Keratinocyte (primary cell): ENCODE data around the gene ANKS1B. TPM values are rescaled to one million over a fixed set of nuclear protein-coding genes. Genes with fewer than 3 reads are reported as not detected.

Source experiments
- DNase-seq: peaks from one replicate; pipeline ENCODE4 v3.0.0-alpha.2; 2011; ENCODE audit warnings: low read depth, missing footprints, low spot score
- FAIRE-seq: peaks from 2 replicates; lab custom pipeline; 2011; peaks lifted over from hg19 to GRCh38; lab: Jason Lieb, UNC
- H2AFZ ChIP-seq: 2 replicates; pipeline ENCODE4 v1.6.0; 2012; ENCODE audit warnings: low read length, control low read depth, inconsistent platforms; ENCODE audit not compliant: control insufficient read depth
- H3K27ac ChIP-seq: 2 replicates; pipeline ENCODE4 v1.5.1; 2011; ENCODE audit warnings: low read length; ENCODE audit not compliant: control insufficient read depth, insufficient read depth
- H3K27me3 ChIP-seq: 3 replicates; pipeline ENCODE4 v1.6.0; 2011; ENCODE audit warnings: low read length; ENCODE audit not compliant: control insufficient read depth, insufficient read depth; ENCODE audit errors: extremely low read depth
- H3K36me3 ChIP-seq, 2 experiments: 2 replicates in 1 of 2; 3 replicates in 1 of 2; pipeline ENCODE4 v1.5.1; 2011; ENCODE audit warnings: low read length in 2 of 2, mild to moderate bottlenecking in 1 of 2; ENCODE audit not compliant: control insufficient read depth in 2 of 2, insufficient read depth in 2 of 2; ENCODE audit errors: extremely low read depth in 1 of 2
- H3K4me1 ChIP-seq: 3 replicates; pipeline ENCODE4 v1.5.1; 2011; ENCODE audit warnings: low read length; ENCODE audit not compliant: control insufficient read depth, insufficient read depth; ENCODE audit errors: extremely low read depth
- H3K4me2 ChIP-seq: 3 replicates; pipeline ENCODE4 v1.6.0; 2011; ENCODE audit warnings: low read depth, low read length; ENCODE audit not compliant: control insufficient read depth, insufficient read depth; ENCODE audit errors: extremely low read depth
- H3K4me3 ChIP-seq, 3 experiments: fragments of 200-600 bp in 1 of 3; sonication (generic) in 1 of 3; 2 replicates in 2 of 3; 3 replicates in 1 of 3; pipeline ENCODE4 v1.5.1; 2011 to 2016; ENCODE audit warnings: low read length in 3 of 3, mild to moderate bottlenecking in 3 of 3, control low read depth in 2 of 3, inconsistent platforms in 1 of 3, low read depth in 1 of 3, mixed read lengths in 1 of 3, mixed run types in 1 of 3, moderate library complexity in 1 of 3; ENCODE audit not compliant: control insufficient read depth in 2 of 3, insufficient read depth in 2 of 3; ENCODE audit errors: extremely low read depth in 1 of 3
- H3K79me2 ChIP-seq: 2 replicates; pipeline ENCODE4 v1.6.0; 2012; ENCODE audit warnings: low read length; ENCODE audit not compliant: control insufficient read depth, insufficient read depth
- H3K9ac ChIP-seq: 3 replicates; pipeline ENCODE4 v1.6.0; 2011; ENCODE audit warnings: low read length; ENCODE audit not compliant: control insufficient read depth, insufficient read depth; ENCODE audit errors: extremely low read depth
- H3K9me1 ChIP-seq: 3 replicates; pipeline ENCODE4 v1.6.0; 2011; ENCODE audit warnings: low read length; ENCODE audit not compliant: control insufficient read depth, insufficient read depth; ENCODE audit errors: extremely low read depth
- H3K9me3 ChIP-seq: 2 replicates; pipeline ENCODE4 v1.5.1; 2012; ENCODE audit warnings: low read depth, low read length; ENCODE audit not compliant: control insufficient read depth
- H4K20me1 ChIP-seq: 3 replicates; pipeline ENCODE4 v1.6.0; 2011; ENCODE audit warnings: low read length; ENCODE audit not compliant: control insufficient read depth, insufficient read depth; ENCODE audit errors: extremely low read depth
- CTCF ChIP-seq, 3 experiments: IDR thresholded peaks in 1 of 3; conservative IDR thresholded peaks in 1 of 3; optimal IDR thresholded peaks in 1 of 3; 2 replicates in 2 of 3; 3 replicates in 1 of 3; pipeline versions ENCODE3 to v1.5.1; 2011; ENCODE audit warnings: low read length in 3 of 3, mild to moderate bottlenecking in 3 of 3, moderate library complexity in 2 of 3, control low read depth in 1 of 3, inconsistent platforms in 1 of 3; ENCODE audit not compliant: insufficient read depth in 2 of 3; ENCODE audit errors: extremely low read depth in 1 of 3
- EZH2 ChIP-seq: IDR thresholded peaks from one replicate; pipeline ENCODE4 v1.6.1; 2012; ENCODE audit warnings: inconsistent platforms, mild to moderate bottlenecking, low read length, moderate library complexity
- dilution Hi-C: fragments of 300-500 bp; cut with MboI; formaldehyde crosslinking; loops from one replicate; pipeline ENCODE4 v1.7.0; 2020; ENCODE audit warnings: low sequenced_read_pairs; ENCODE audit not compliant: extremely low pct_ligation_motif_present
- polyA plus RNA-seq, 5 experiments: library from polyadenylated mRNA; depleted of rRNA in 3 of 5; stranded (reverse) in 3 of 5; stranded (forward) in 1 of 5; unstranded in 1 of 5; fragments of >200 nt; gene quantifications; 1 replicate in 1 of 5; 2 replicates in 3 of 5; 3 replicates in 1 of 5; pipeline versions ENCODE4 v1.2.1 to v1.2.3, GENCODE V29; 2011 to 2012; ENCODE audit warnings: missing spikeins in 2 of 5, low read depth in 1 of 5, low replicate concordance in 1 of 5

The ANKS1B gene
- polyA plus RNA-seq, 1 donor (not counting 4 experiments of a cell fraction or from before 2014, with no cell fraction given), result not detected

GRCh38 chr12:99284161-99284560 is 700.6 kb downstream of the ANKS1B start:
- no peak overlapping the region for H3K4me2 ChIP-seq
- no peak for FAIRE-seq

GRCh38 chr12:99282624-99283023 is 702.1 kb downstream of the ANKS1B start:
- Histone ChIP-seq H3K9me1 (no peaks in the 10 kb centered on the region), H3K4me2 (no peak overlapping the region), H3K36me3 (no peaks in the 10 kb centered on the region), H2AFZ (no peak overlapping the region), H3K27me3 (no peaks in the 10 kb centered on the region), H3K27ac (no peak overlapping the region), H3K9ac (no peak overlapping the region), H3K9me3 (no peaks in the 10 kb centered on the region), H3K4me3 (no peak overlapping the region), H4K20me1 (no peaks in the 10 kb centered on the region), H3K79me2 (no peaks in the 10 kb centered on the region), H3K4me1 (no peaks in the 10 kb centered on the region)
- no peak for TF ChIP-seq EZH2
- no peak for TF ChIP-seq CTCF (optimal IDR thresholded peaks at IDR 0.05 in 1 of 3, IDR thresholded peaks at IDR 0.05 in 1 of 3, conservative IDR thresholded peaks at IDR 0.05 in 1 of 3; ENCODE audit: extremely low read depth in 1 of 3, insufficient read depth in 2 of 3, low read length in 3 of 3)
- FAIRE-seq (no peak), DNase-seq (no peak)
- dilution Hi-C loops, result no loop called here

More at GRCh38 chr12:99284161-99284560, 700.6 kb downstream of the ANKS1B start:
- no peaks in the 10 kb centered on the region for H3K27me3 ChIP-seq
- no peaks in the 10 kb centered on the region for H3K79me2 ChIP-seq
- TF ChIP-seq CTCF (optimal IDR thresholded peaks at IDR 0.05 in 1 of 3, IDR thresholded peaks at IDR 0.05 in 1 of 3, conservative IDR thresholded peaks at IDR 0.05 in 1 of 3; ENCODE audit: extremely low read depth in 1 of 3, insufficient read depth in 2 of 3, low read length in 3 of 3), result no peak
- no peak for TF ChIP-seq EZH2
- H3K4me1 ChIP-seq, result no peaks in the 10 kb centered on the region
- no peaks in the 10 kb centered on the region for H3K9me1 ChIP-seq
- no peak overlapping the region for H2AFZ ChIP-seq
- no peaks in the 10 kb centered on the region for H3K9me3 ChIP-seq
- H3K4me3 ChIP-seq, result no peak overlapping the region
- no peak for DNase-seq
- H4K20me1 ChIP-seq, result no peaks in the 10 kb centered on the region
- H3K9ac ChIP-seq, result no peak overlapping the region
- H3K36me3 ChIP-seq, result no peaks in the 10 kb centered on the region
- H3K27ac ChIP-seq, result no peak overlapping the region
- dilution Hi-C loops, result no loop called here
